ENCODE data around the gene F13A1. TPM values are rescaled to one million over a fixed set of nuclear protein-coding genes. Genes with fewer than 3 reads are reported as not detected.

The F13A1 gene
- total and polyA plus RNA-seq, 2 of the 8 experiments (the other 6 are each of a cell fraction or from before 2014, with no cell fraction given): 0.57 to 1.5 TPM

DNA sequence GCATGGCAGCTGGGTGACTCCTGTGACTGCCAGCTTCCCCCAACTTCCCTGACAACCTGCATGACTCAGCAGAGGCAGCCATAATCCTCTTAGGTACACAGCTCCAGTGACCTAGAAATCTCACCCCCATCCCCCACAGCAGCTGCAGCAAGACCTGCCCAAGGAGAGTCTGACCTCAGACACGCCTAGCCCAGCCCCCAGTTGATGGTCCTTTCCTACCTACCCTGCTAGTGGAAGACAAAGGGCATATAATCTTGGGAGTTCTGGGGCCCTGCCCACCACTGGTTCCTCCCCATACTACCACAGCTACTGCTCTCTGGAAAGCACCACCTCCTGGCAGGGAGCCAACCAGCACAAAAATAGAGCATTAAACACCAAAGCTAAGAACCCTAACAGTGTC, 90.2 kb downstream of the F13A1 start:
- peak overlapping the region; percentile 9; the same call in 1 of the 2 replicates for H4K8ac ChIP-seq (ENCODE audit: extremely low read depth, insufficient read depth, low read length)
- ChIA-PET POLR2A (ENCODE audit: partially characterized antibody) (no interaction called here), CTCF (ENCODE audit: partially characterized antibody) (interaction anchor here (0.9 to 1.9 kb wide), 4 partner anchors 9 to 87 kb away, joined by 3 to 13 read pairs (median 6); no protein-coding TSS in a partner anchor)
- no peak overlapping the region for H2AK5ac ChIP-seq (ENCODE audit: low read depth, low read length)
- H4K5ac ChIP-seq (ENCODE audit: insufficient read length, low read depth, low read length): no peak overlapping the region
- no peak overlapping the region for H4K91ac ChIP-seq (replicated peaks; ENCODE audit: insufficient read length, low read length)
- H2BK15ac ChIP-seq (ENCODE audit: low read length): no peak overlapping the region
- H3K14ac ChIP-seq (ENCODE audit: insufficient read length): no peak overlapping the region
- FAIRE-seq: no peak
- H2BK12ac ChIP-seq (ENCODE audit: low read depth, low read length): no peak overlapping the region
- no peak overlapping the region for H3K4me3 ChIP-seq (ENCODE audit: extremely low read depth in 1 of 4, insufficient read depth in 2 of 4, low read depth in 3 of 4, low read length in 4 of 4)
- no peaks in the 10 kb centered on the region; the same call in 1 of the 2 replicates for H3K23me2 ChIP-seq (ENCODE audit: low read depth, low read length)
- no peaks in the 10 kb centered on the region for H3K79me1 ChIP-seq (ENCODE audit: low read depth, low read length)
- H3K27me3 ChIP-seq (replicated peaks in 1 of 4; ENCODE audit: control insufficient read depth in 3 of 4, extremely low read depth in 1 of 4, insufficient read depth in 3 of 4, low read length in 3 of 4): no peaks in the 10 kb centered on the region
- H3K56ac ChIP-seq (replicated peaks; ENCODE audit: insufficient read length, low read depth, low read length): no peak overlapping the region
- no peaks in the 10 kb centered on the region for H3K9me3 ChIP-seq (ENCODE audit: insufficient read depth in 2 of 2, low read depth in 1 of 2, low read length in 1 of 2)
- no peak overlapping the region for H3K23ac ChIP-seq (ENCODE audit: insufficient read length)
- no peak overlapping the region for H3K4ac ChIP-seq (replicated peaks; ENCODE audit: insufficient read length, low read depth, low read length)
- TF ChIP-seq EP300 (IDR thresholded peaks at IDR 0.05; ENCODE audit: borderline replicate concordance in 1 of 2, low read depth in 2 of 2, low read length in 2 of 2) (no peak), HDAC6 (IDR thresholded peaks at IDR 0.05; ENCODE audit: low read depth, low read length) (no peak), RAD21 (IDR thresholded peaks at IDR 0.05 in 1 of 2, conservative IDR thresholded peaks at IDR 0.05 in 1 of 2; ENCODE audit: low read depth in 2 of 2, low read length in 2 of 2) (no peak), KDM4A (IDR thresholded peaks at IDR 0.05; ENCODE audit: low read depth, low read length, severe bottlenecking) (no peak), KDM5A (IDR thresholded peaks at IDR 0.05; ENCODE audit: low read length) (no peak), CHD1 (IDR thresholded peaks at IDR 0.05; ENCODE audit: low read depth, low read length) (no peak), CHD2 (IDR thresholded peaks at IDR 0.05; ENCODE audit: low read length) (no peak)
- H2AFZ ChIP-seq (ENCODE audit: low read length): peak overlapping the region; percentile 44; the same call in 1 of the 2 replicates
- 88% methylated on average over 1 of the region's 1 CpG; no CpG with 5 or more reads in 1 of the 2 experiments for WGBS, 2 experiments (ENCODE audit: extremely low coverage in 1 of 2, insufficient coverage in 1 of 2, insufficient read length in 1 of 2, insufficient replicate concordance in 2 of 2, low coverage in 1 of 2, low lambda C conversion rate in 2 of 2, missing lambda C conversion rate in 1 of 2)
- no peaks in the 10 kb centered on the region for H3K79me2 ChIP-seq (ENCODE audit: control insufficient read depth in 1 of 2, insufficient read depth in 2 of 2, low read length in 2 of 2)
- no peaks in the 10 kb centered on the region for H4K20me1 ChIP-seq (replicated peaks in 1 of 2; ENCODE audit: control insufficient read depth in 1 of 2, insufficient read depth in 2 of 2, low read length in 2 of 2)
- peaks cover 0 to 2% (median 0%) of the 10 kb centered on the region in 4 experiments; a peak in 3 of 7 replicates for H3K4me1 ChIP-seq (replicated peaks in 1 of 4; ENCODE audit: control insufficient read depth in 3 of 4, insufficient read depth in 4 of 4, low read length in 3 of 4)
- H2BK20ac ChIP-seq (ENCODE audit: low read length): no peak overlapping the region
- H3K9ac ChIP-seq (replicated peaks in 1 of 4; ENCODE audit: extremely low read depth in 1 of 4, low read depth in 3 of 4, low read length in 3 of 4): no peak overlapping the region
- no peak overlapping the region for H3K4me2 ChIP-seq (ENCODE audit: insufficient read depth in 1 of 2, low read depth in 2 of 2, low read length in 2 of 2)
- no peak for DNase-seq (ENCODE audit: low read depth in 1 of 2, low spot score in 2 of 2)
- H2BK120ac ChIP-seq (replicated peaks; ENCODE audit: low read depth, low read length): no peak overlapping the region
- H2BK5ac ChIP-seq (ENCODE audit: low read depth, low read length): no peak overlapping the region
- no peaks in the 10 kb centered on the region for H3K36me3 ChIP-seq (ENCODE audit: control insufficient read depth in 2 of 4, insufficient read depth in 4 of 4, low read length in 3 of 4)
- no peak overlapping the region for H3K18ac ChIP-seq (ENCODE audit: extremely low read depth, low read length)
- no peak overlapping the region for H3K27ac ChIP-seq (ENCODE audit: low read depth, low read length)

Data from H1 (cell line).